GM12878 (cell line): Measurements from ENCODE around the gene MTHFR. TPM values are rescaled to one million over a fixed set of nuclear protein-coding genes. Genes with fewer than 3 reads are reported as not detected.

ENCODE experiments used
- ATAC-seq: fragments of 200-7000 bp; cut with Tn5 transposase; 3 replicates; pipeline ENCODE4 v1.9.1; 2020; ENCODE audit warnings: mild to moderate bottlenecking, moderate library complexity
- BruUV-seq: library from RNA; stranded (reverse); fragments of 400-500 nt; replicated peaks from 2 replicates; lab custom pipeline; 2021; lab: Mats Ljungman, UMichigan
- CTCF ChIA-PET: fragments of 300-600 bp; sonication (Branson Sonifier 250); formaldehyde crosslinking; extraction: SDS; loops from one replicate; lab custom pipeline; 2021; ENCODE audit warnings: inconsistent platforms; lab: Yijun Ruan, JAX
- POLR2A ChIA-PET: fragments of 350-600 bp; formaldehyde crosslinking; extraction: SDS; loops from one replicate; lab custom pipeline; 2021; ENCODE audit warnings: inconsistent platforms; lab: Charles Lee
- RAD21 ChIA-PET: fragments of 300-600 bp; sonication (Branson Sonifier 250); formaldehyde crosslinking; loops from one replicate; lab custom pipeline; 2023; ENCODE audit warnings: antibody characterized with exemption; ENCODE audit not compliant: unreplicated experiment; lab: Charles Lee
- SMC1A ChIA-PET: fragments of 300-600 bp; sonication (Branson Sonifier 250); formaldehyde crosslinking; loops from one replicate; lab custom pipeline; 2023; ENCODE audit not compliant: unreplicated experiment, uncharacterized antibody; lab: Charles Lee
- DNase-seq: peaks from one replicate; pipeline ENCODE4 v3.0.0-alpha.2; 2011; ENCODE audit warnings: low read depth, low spot score
- FAIRE-seq: peaks from 3 replicates; lab custom pipeline; 2011; peaks lifted over from hg19 to GRCh38; lab: Jason Lieb, UNC
- H2AFZ ChIP-seq: 2 replicates; pipeline ENCODE4 v1.6.0; 2011; ENCODE audit warnings: low read depth, low read length, control low read depth; ENCODE audit not compliant: control insufficient read depth
- H3K27ac ChIP-seq: 2 replicates; pipeline ENCODE4 v1.5.1; 2011; ENCODE audit warnings: control low read depth; ENCODE audit not compliant: control insufficient read depth, insufficient read depth
- H3K27me3 ChIP-seq, 2 experiments: replicated peaks in 1 of 2; 2 replicates each; pipeline versions ENCODE4 v1.6.0 to v1.6.1; 2011; ENCODE audit warnings: low read length in 1 of 2; ENCODE audit not compliant: control insufficient read depth in 2 of 2, insufficient read depth in 2 of 2
- H3K36me3 ChIP-seq, 2 experiments: 2 replicates each; pipeline ENCODE4 v1.5.1; 2011; ENCODE audit warnings: low read length in 1 of 2; ENCODE audit not compliant: control insufficient read depth in 2 of 2, insufficient read depth in 2 of 2
- H3K4me1 ChIP-seq: 2 replicates; pipeline ENCODE4 v1.6.1; 2011; ENCODE audit warnings: mild to moderate bottlenecking, low read length, moderate library complexity, mixed read lengths; ENCODE audit not compliant: control insufficient read depth, insufficient read depth
- H3K4me2 ChIP-seq: 2 replicates; pipeline ENCODE4 v1.6.0; 2011; ENCODE audit warnings: control low read depth; ENCODE audit not compliant: control insufficient read depth, insufficient read depth
- H3K4me3 ChIP-seq: fragments of 200-600 bp; sonication (generic); 2 replicates; pipeline ENCODE4 v1.5.1; 2016
- H3K79me2 ChIP-seq: 2 replicates; pipeline ENCODE4 v1.6.0; 2011; ENCODE audit warnings: low read length; ENCODE audit not compliant: control insufficient read depth, insufficient read depth
- H3K9ac ChIP-seq: 2 replicates; pipeline ENCODE4 v1.8.0; 2011; ENCODE audit warnings: low read length, control low read depth, mixed read lengths; ENCODE audit not compliant: control insufficient read depth, insufficient read depth
- H3K9me3 ChIP-seq: replicated peaks from 3 replicates; pipeline ENCODE4 v1.5.1; 2011; ENCODE audit warnings: mild to moderate bottlenecking, low read length; ENCODE audit not compliant: control insufficient read depth, insufficient read depth
- H4K20me1 ChIP-seq: 2 replicates; pipeline ENCODE4 v1.6.0; 2011; ENCODE audit not compliant: control insufficient read depth, insufficient read depth
- GATAD2B ChIP-seq: fragments of 450-650 bp; conservative IDR thresholded peaks from 2 replicates; pipeline ENCODE4 v1.6.1; 2017; ENCODE audit warnings: low read depth, mild to moderate bottlenecking, moderate library complexity
- NFYA ChIP-seq: IDR thresholded peaks from 2 replicates; pipeline ENCODE4 v1.6.1; 2011; ENCODE audit warnings: low read depth, mild to moderate bottlenecking, low read length, improper control_type of control experiment, borderline replicate concordance
- SMAD1 ChIP-seq: fragments of 450-650 bp; IDR thresholded peaks from 2 replicates; pipeline ENCODE4 v1.6.1; 2018; ENCODE audit warnings: mild to moderate bottlenecking, low read depth; ENCODE audit not compliant: partially characterized antibody
- TAF1 ChIP-seq: IDR thresholded peaks from 2 replicates; pipeline ENCODE4 v1.6.1; 2011; ENCODE audit warnings: mild to moderate bottlenecking, low read depth, low read length, borderline replicate concordance
- WGBS: methylation state at CpG from one replicate; pipeline ENCODE4 v1.1.6; 2016; ENCODE audit warnings: low lambda C conversion rate; ENCODE audit not compliant: insufficient replicate concordance, insufficient coverage; ENCODE audit errors: missing lambda C conversion rate; 5-methylcytosine and 5-hydroxymethylcytosine counted together
- in situ Hi-C: fragments of 300-500 bp; cut with MboI; formaldehyde crosslinking; loops from 9 replicates; pipeline ENCODE4 v1.14.3; 2018; ENCODE audit warnings: mixed read lengths
- intact Hi-C: fragments of 100-400 bp; cut with micrococcal nuclease; formaldehyde crosslinking; loops from one replicate; pipeline ENCODE4 v1.14.2; 2022; ENCODE audit not compliant: unreplicated experiment
- polyA plus RNA-seq, 11 experiments: library from polyadenylated mRNA; depleted of rRNA in 4 of 11; unstranded in 6 of 11; stranded (reverse) in 5 of 11; fragments of >200 nt; fragmentation: Nextera tagmentation in 4 of 11; fragmentation: Illumina TruSeq in 1 of 11; extraction: Ambion mirVana in 4 of 11; extraction: Trizol in 1 of 11; gene quantifications; 1 replicate in 1 of 11; 2 replicates in 10 of 11; pipeline versions ENCODE4 v1.2.1 to v1.2.3, GENCODE V29; 2011 to 2016; ENCODE audit warnings: inconsistent platforms in 2 of 11, missing spikeins in 2 of 11, low read depth in 1 of 11
- total RNA-seq, 4 experiments: library from RNA; depleted of rRNA in 3 of 4; stranded (reverse); fragments of >200 nt in 3 of 4; fragmentation: Illumina TruSeq in 1 of 4; extraction: Trizol in 1 of 4; gene quantifications; 2 replicates each; pipeline versions ENCODE4 v1.2.1 to v1.2.3, GENCODE V29; 2013 to 2021

MTHFR gene
- total and polyA plus RNA-seq, 10 of the 15 experiments (the other 5 are each of a cell fraction or from before 2014, with no cell fraction given) = 1.0 to 16.8 (median 9.4) TPM

- H3K27me3 ChIP-seq = no peaks in the 10 kb centered on the region
- no peak for ATAC-seq
- POLR2A ChIA-PET = interaction anchor here (0.6 kb wide), 1 partner anchor 24 kb away, joined by 4 read pairs; no protein-coding TSS in a partner anchor
- TF ChIP-seq SMAD1 (no peak), GATAD2B (no peak), NFYA (no peak), TAF1 (no peak)
- TF ChIP-seq, all 136 proteins: peak for 0
- Histone ChIP-seq H3K4me1 (no peaks in the 10 kb centered on the region; the same call in 1 of the 2 replicates), H3K79me2 (no peaks in the 10 kb centered on the region), H3K9ac (no peak overlapping the region), H2AFZ (no peak overlapping the region), H3K4me2 (no peak overlapping the region), H3K36me3 (no peaks in the 10 kb centered on the region; a peak in 1 of 4 replicates), H3K4me3 (no peak overlapping the region), H3K9me3 (no peaks in the 10 kb centered on the region), H3K27ac (no peak overlapping the region), H4K20me1 (no peaks in the 10 kb centered on the region)
- WGBS = 75% methylated on average over 11 of the region's 13 CpGs
- intact Hi-C loops = loop anchor here (5.0 kb wide), 1 partner anchor 103 kb away; no protein-coding TSS in a partner anchor
- FAIRE-seq (no peak), DNase-seq (no peak)
- in situ Hi-C loops = no loop called here
- RAD21 ChIA-PET = interaction anchor here (0.7 kb wide), 1 partner anchor 17 kb away, joined by 3 read pairs; no protein-coding TSS in a partner anchor
- no TSS peak for BruUV-seq
- SMC1A ChIA-PET = interaction anchor here (1.0 kb wide), 1 partner anchor 25 kb away, joined by 3 read pairs; no protein-coding TSS in a partner anchor
- CTCF ChIA-PET = interaction anchor here (4.9 kb wide), 1 partner anchor 8 kb away, joined by 24 read pairs; no protein-coding TSS in a partner anchor
Measured at GRCh38 chr1:11789126-11790067, 16.4 kb downstream of the MTHFR start.
